IPS DF 4.7 (cell line): Measurements from ENCODE around the gene TSEN54.

Source experiments
- DNase-seq: peaks from one replicate; pipeline ENCODE4 v3.0.0-alpha.2; 2013; ENCODE audit warnings: low spot score; ENCODE audit errors: extremely low read depth

The TSEN54 gene

DNA sequence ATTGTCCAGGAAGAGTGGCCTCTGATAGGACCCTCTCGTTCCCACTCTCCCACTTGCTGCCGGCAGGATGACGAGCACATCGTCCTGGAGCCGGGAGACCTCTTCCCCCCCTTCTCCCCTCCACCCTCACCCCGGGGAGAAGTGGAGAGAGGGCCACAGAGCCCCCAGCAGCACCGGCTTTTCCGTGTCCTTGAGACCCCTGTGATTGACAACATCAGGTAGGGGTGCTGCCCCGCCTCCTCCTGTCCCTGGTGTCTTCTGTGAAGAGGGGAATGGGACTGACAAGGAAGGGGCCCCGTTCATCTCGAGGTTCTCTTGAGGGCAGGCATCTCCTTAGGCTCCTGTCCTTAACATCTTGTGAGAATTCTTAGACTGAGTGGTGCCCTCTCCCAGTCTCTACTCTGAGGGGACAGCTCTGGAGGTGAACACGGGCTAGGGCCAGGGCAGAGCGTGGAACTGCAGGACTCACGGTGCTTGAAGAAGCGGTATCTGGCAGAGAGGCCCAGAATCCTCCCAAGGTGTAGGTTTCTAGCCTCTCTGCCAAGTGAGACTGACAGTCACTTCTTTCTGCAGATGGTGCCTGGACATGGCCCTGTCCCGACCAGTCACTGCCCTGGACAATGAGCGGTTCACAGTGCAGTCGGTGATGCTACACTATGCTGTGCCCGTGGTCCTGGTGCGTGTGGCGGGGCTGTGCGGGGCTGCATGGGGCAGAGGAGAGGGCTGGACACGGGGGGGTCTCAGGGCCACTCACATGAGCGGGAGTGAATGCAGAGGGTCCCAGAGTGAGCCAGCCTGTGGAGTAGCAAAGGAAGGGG, 27.4 kb upstream of the TSEN54 start:
- no peak for DNase-seq

DNA sequence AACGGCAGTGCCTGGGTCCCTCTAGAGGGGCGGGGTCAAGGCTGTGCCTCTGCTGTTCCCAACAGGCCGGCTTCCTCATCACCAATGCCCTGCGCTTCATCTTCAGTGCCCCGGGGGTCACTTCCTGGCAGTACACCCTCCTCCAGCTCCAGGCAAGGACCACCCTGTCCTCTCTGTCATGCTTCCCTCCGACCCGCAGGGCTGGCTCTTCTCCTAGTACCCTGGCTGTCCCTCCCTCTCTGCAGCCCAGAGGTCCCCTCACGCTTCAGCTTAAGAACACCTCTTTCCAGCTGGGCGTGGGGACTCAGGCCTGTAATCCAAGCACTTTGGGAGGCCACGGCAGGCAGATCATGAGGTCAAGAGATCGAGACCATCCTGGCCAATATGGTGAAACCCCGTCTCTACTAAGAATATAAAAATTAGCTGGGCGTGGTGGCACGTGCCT, 26.8 kb upstream of the TSEN54 start:
- DNase-seq = no peak

DNA sequence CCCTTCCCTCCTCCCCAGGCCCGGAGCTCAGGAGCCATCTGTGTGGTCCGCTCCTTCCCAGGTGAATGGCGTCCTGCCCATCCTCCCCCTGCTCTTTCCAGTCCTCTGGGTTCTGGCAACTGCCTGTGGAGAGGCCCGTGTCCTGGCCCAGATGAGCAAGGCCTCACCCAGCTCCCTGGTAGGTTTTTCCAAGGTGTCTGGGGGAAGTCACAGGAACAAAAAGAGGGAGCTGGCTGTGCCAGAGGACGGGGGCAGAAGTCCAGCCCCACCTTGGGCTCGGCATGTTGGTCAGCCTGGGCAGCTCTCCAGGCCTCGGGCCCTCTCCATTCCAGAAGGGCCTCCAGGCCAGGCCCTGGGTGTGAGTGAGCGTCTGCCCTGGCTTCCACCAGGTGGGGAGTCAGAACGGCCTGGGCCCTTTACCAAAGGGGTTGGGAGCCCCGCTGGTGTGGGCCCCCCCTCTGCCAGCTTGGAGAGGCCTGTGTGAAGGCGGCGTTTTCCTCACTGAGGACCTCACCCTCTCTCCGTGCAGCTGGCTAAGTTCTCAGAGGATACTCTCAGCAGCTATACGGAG, 26.1 kb upstream of the TSEN54 start:
- DNase-seq = no peak

DNA sequence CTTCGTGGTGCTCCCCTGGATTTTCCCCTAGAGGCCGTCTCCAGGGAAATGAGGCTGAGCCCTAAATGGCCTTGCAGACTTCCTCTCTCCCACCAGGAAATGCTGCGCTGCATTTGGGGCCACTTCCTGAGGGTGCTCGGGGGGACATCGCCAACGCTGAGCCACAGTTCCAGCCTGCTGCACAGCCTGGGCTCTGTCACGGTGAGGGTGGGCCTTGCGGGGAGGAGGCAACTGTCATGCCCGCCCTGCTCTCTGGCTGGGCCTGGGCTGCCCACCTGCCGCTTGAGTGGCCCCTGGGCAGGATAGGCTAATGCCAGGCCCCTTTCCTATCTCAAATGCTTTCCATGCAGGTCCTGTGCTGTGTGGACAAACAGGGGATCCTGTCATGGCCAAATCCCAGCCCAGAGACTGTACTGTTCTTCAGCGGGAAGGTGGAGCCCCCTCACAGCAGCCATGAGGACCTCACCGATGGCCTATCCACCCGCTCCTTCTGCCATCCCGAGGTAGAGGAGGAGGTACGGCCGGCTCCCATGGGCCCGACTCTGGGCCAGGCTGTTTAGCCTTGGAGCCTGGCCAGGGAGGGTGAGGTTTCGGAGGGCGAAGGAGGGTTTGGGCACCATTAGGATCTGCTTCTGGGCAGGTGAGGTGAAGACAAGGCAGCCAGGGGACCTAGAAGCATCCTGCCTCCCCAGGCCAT, 25.2 kb upstream of the TSEN54 start:
- no peak for DNase-seq

DNA sequence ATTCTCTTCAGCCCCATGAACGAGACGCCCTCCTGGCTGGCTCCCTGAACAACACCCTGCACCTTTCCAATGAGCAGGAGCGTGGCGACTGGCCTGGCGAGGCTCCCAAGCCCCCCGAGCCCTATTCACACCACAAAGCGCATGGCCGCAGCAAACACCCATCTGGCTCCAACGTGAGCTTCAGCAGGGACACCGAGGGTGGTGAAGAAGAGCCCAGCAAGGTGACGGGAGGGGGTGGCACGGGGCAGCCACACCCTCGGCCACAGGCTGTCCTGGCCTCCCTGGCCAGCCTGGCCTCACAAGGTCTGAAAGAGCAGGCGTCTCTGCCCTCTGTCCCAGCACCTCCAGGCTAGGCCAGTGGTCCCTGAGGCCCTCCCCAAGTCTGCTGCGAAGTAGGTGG, 24.6 kb upstream of the TSEN54 start:
- DNase-seq = no peak

DNA sequence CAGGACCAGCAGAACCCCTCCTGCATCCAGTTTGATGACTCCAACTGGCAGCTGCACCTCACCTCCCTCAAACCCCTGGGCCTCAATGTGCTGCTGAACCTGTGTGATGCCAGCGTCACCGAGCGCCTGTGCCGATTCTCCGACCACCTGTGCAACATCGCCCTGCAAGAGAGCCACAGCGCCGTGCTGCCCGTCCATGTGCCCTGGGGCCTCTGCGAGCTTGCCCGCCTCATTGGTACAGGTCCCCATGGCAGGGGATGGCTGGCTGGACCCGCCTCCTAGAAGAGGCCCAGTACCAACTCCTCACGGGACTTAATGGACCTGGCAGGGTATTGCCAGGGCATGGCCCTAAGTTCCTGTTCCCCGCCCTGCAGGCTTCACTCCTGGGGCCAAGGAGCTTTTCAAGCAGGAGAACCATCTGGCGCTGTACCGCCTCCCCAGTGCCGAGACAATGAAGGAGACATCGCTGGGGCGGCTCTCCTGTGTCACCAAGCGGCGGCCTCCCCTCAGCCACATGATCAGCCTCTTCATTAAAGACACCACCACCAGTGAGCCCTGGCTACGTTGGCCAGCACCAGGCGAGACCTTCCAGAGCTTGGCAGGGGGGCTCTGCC, 23.7 kb upstream of the TSEN54 start:
- DNase-seq = no peak

DNA sequence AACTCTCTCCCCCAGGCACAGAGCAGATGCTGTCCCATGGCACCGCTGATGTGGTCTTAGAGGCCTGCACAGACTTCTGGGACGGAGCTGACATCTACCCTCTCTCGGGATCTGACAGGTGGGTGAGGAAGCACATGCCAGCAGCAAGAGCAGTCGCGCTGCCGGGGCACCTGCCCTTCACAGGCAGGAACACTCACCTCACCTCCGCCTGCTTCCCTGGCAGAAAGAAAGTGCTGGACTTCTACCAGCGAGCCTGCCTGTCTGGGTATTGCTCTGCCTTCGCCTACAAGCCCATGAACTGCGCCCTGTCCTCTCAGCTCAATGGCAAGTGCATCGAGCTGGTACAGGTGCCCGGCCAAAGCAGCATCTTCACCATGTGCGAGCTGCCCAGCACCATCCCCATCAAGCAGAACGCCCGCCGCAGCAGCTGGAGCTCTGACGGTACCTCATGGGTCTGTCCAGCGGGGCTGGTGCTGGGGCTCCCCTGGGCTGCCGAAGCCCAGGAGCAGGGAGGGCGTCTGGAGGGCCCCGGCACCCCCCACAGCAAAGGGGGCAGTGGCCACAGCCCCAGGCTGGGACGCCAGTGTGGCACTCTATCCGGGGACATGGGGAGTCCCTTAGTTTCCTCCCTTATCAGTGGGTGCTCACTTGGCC, 22.7 kb upstream of the TSEN54 start:
- no peak for DNase-seq

DNA sequence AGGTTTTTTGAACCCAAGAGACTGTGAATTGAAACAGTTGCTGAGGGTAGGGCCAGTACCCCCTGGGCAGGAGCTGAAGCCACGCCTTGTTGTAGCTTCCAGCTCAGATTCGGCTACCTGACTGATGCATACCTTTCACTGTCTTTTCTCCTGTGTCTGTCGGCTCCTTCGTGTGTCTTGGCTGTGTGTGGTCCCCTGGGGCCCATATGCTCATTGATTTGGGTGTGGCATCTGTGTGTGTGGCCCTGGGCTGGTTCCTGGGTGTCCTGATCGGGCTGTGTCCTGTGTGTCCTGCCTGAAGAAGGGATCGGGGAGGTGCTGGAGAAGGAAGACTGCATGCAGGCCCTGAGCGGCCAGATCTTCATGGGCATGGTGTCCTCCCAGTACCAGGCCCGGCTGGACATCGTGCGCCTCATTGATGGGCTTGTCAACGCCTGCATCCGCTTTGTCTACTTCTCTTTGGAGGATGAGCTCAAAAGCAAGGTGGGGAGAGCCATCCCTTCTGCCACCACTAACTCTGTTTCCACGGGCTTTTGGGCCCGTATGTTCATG, 21.9 kb upstream of the TSEN54 start:
- DNase-seq = no peak

DNA sequence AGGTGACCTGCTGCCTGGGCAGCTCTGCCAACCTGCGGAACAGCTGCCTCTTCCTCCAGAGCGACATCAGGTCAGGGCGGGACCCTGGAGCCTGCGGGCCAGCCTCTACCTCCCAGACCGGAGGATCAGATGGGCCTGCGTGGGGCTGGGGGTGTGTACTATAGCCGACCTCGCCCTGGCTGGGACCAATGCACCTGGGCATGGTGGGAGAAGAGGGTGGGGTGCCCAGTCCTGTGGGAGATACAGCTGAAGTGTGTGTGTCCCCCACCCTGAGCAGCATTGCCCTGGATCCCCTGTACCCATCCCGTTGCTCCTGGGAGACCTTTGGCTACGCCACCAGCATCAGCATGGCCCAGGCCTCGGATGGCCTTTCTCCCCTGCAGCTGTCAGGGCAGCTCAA, 20.3 kb upstream of the TSEN54 start:
- no peak for DNase-seq

DNA sequence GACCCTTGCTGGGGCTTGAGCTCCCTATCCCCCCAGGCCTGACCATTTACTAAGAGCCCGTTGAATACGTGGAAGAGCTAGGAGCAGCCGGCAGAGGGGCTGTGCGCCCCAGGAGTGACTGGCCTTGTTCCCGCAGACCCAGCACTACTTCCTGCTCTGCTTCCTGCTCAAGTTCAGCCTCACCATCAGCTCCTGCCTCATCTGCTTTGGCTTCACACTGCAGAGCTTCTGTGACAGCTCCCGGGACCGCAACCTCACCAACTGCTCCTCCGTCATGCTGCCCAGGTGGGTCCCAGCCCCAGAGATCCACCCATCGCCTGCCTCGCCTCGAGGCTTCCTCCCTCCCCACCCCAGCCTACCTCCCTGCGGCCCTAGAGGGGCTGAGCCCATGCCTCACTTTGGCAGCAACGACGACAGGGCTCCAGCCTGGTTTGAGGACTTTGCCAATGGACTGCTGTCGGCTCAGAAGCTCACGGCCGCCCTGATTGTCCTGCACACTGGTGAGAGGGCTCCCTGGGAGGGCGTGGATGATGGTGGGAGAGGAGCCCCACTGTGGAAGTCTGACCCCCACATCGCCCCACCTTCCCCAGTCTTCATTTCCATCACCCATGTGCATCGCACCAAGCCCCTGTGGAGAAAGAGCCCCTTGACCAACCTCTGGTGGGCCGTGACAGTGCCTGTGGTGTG, 18.1 kb upstream of the TSEN54 start:
- DNase-seq = no peak

DNA sequence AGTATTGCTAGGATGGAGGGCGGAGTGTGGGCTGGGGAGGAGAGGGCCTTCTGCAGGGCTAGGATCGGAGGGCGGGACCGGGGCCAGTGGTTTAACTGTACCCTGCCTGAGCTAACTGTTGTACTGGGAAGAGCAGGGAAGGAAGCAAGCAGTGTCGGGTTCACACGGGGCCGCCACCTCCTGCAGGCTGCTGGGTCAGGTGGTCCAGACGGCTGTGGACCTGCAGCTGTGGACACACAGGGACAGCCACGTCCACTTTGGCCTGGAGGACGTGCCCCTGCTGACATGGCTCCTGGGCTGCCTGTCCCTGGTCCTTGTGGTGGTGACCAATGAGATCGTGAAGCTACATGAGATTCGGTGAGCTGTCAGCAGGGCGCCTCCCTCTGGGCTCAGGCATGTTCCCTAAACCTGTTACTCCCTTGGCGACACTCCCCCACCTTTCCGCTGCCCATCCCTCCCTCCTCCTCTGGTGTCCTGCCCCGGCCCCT, 17.6 kb upstream of the TSEN54 start:
- no peak for DNase-seq

DNA sequence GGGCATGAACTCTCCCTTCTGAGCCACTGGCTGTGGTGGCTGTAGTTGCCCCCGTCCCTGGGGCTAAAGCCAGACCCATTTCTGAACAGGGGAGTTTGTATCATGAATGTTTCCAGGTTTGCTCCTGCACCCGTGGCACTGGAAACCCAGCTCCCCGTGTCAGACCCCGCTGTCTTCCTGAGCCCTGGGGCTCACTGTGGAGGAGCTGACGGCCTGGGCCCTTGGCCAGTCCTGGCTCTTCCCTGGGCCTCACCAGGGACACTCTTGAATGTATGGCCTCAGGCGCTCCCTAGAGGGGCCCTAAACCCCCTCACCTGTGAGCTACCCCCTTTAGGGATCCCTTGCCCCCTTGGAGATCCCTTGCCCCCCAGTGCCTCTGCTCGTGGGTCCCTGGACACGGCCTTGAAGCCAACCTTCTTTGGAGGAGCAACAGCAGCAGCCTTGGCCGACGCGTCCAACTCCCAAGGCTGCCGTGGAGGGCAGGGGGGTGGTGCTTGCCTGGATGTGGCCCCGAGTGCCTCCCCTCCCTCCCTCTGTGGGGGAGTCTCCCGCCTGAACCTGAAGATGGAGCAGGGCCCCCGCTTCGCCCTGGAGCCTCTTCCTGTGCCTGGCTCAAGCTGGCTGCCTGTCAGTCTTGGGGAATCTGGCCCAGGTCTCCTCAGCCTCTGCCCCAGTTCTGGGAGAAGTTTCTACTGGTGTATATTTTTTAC, 16.9 kb upstream of the TSEN54 start:
- DNase-seq = no peak

DNA sequence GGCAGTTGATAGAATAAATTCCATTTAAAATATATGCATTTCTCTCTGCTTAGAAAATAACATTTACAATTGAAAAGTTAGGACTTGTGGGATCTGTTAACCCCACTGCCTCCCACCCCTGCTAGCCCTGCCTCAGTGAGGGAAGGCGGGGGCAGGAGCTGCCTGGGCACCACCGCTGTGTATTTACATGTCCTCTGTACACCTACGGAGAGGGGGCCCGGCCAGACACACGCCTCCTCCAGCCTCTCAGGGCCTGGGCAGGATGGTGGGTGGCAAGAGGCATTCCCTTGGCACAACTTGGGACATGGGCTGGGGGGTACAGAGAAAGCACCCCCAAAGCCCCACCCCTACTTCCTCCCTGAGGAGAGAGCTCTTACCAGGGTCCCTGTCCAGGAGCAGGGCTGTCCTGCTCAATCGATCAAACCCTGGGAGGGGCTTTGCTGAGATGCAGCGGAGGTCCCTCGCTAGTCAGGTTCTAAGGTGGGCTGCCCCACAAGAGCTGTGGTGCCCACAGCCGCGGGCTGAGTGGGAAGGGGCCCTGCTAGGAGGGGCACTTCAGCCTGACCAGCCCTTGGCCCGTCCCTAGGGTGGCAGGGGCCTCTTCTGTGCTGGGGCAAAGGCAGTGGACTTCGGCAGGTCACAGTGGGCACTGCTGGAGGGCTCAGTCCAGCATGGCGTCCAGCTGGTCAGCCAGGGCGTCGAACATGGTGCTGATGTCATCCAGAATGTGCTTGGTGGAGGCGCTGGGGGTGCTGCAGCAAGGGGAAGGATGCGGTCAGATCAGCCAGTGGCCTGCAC, 15.7 kb upstream of the TSEN54 start:
- no peak for DNase-seq

DNA sequence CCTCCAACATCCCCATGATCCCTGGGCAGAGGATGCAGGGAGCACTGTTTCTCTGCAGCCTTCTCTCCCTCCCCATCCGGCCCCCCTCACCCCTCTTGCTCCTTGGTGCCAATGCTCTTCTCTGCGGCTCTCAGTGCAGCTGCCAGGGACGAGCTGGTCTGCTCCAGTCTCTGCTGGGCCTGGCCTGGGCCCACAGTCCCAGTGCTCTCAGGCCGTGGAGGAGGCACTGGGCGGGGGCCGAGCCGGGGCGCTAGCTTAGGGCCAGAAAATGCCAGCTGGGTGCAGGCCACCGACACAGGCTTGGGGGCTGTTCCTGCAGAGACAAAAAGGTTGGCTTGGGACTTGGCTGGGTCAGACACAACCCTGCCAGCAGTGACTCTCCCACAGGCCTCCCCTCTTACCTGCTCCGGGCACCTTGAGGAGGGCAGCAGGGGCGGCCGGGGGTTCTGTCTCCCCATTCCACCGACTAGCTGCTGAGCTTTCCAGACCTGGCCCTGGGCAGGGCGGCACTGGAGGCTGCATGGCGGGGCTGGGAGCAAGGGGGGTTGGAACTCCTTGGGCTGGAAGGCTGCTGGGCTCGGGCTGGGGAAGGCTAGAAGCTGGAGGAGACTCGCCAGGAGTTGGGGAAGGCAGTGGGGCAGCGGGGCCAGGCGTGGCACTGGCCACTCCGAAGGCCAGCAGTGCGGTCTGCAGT, 14.8 kb upstream of the TSEN54 start:
- DNase-seq = no peak

DNA sequence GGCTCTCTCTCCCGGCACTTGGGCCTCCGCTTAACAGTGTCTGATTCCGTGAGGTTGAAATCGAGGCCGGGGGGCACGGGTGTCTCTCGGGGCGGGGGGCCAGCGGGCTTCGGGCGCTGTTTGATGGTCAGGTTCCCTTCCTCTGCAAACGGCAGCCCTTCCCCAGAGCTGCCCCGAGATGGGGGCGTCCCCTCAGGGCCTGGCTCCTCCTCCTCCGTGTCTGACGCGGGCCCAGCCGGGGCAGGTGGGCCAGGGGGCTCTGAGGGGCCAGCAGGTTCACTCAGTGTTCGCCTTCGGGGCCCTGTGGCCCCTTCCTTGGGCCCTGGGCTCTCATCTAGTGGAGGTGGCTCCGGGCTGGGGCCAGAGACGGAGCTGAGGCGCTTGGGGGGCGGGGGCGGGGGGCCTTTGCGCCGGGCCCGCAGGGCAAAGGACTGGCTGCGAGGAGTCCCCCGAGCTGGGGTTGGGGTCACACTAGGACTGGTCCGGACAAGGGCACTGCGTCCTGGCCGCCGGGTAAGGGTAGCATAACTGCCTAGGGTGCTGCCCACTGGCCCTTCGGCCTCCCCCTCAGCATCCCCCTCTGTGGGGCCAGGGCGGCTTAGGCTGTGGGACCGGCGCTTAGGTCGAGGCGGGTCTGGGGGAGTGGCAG, 14.1 kb upstream of the TSEN54 start:
- DNase-seq = no peak

DNA sequence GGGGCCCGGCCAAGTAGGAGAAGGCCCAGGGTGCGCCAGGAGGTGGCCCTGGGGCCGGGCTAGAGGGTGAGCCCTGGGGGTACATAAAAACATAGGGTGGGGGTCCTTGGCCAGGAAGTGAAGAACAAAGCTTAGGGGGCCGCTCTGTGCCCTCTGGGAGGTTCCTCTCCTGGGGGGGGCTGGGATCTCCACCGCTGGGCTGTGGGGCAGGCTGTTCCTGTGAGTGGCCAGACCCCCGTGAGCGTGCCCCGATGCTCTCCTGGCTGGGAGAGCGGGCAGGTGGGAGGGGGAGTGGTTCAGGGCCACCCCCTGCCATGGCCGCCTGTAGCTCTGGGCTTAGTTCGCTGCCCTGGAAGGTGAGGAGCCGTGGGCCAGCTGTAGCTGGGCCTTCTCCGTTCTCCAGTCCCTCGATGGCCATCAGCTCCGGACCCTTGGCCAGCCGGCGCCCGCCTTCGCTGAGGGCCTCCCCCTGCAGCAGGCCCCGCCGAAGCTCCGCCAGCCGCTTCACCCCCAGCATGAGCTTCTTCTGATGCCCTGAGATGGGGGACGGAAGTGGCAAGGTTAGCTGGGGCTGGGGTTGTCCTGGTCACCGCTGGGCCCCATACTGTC, 13.5 kb upstream of the TSEN54 start:
- DNase-seq = no peak

DNA sequence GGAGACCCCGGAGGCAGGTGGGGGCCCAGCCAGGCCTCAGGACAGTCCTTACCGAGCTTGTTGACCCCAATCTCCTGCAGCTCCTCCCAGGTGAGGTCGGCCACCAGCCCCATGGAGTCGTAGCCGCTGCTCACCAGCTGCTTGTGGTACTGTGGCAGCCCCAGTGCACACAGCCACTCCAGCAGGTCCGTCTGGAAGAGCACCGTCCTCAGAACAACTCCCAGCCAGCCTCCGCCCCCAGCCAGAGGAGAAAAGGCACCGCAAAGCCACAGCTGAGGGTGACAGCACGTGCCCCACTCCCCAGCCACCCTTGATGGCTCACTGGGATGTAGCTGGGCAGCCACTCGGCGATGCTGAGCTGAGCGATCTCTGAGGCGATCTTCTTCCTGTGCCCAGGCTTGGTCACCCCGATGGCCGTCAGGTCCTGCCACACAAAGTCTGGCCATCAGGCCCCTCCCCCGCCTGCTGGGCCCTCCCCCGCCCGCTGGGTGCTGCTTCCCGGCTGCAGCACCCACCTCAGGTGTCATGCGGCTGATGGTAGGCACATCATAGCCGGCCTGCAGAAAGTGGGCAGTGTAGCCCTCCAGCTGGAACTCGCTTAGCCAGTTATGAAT, 12.9 kb upstream of the TSEN54 start:
- no peak for DNase-seq
